ENCODE measurements around the gene KIAA1614.

- TF ChIP-seq TOX (CRISPR knock-in tag; IDR thresholded peaks at IDR 0.05; ENCODE audit: borderline replicate concordance) (no peak), PATZ1 (CRISPR knock-in tag; IDR thresholded peaks at IDR 0.05; ENCODE audit: borderline replicate concordance) (no peak), ZFP3 (CRISPR knock-in tag; IDR thresholded peaks at IDR 0.05) (no peak), CREB5 (CRISPR knock-in tag; IDR thresholded peaks at IDR 0.05; ENCODE audit: low read depth) (no peak), PPARA (CRISPR knock-in tag; IDR thresholded peaks at IDR 0.05; ENCODE audit: borderline replicate concordance) (no peak), RARB (CRISPR knock-in tag; IDR thresholded peaks at IDR 0.05) (no peak), CSRNP3 (CRISPR knock-in tag; IDR thresholded peaks at IDR 0.05) (no peak), ARNTL (CRISPR knock-in tag; IDR thresholded peaks at IDR 0.05; ENCODE audit: borderline replicate concordance, low read depth) (no peak), POU6F1 (CRISPR knock-in tag; IDR thresholded peaks at IDR 0.05; ENCODE audit: borderline replicate concordance, low read depth) (no peak), ZFP30 (CRISPR knock-in tag; IDR thresholded peaks at IDR 0.05) (no peak), ESRRG (CRISPR knock-in tag; IDR thresholded peaks at IDR 0.05) (no peak), SNAI2 (CRISPR knock-in tag; IDR thresholded peaks at IDR 0.05) (no peak)
These were observed 49.4 kb upstream of the KIAA1614 start for GRCh38 chr1:180863158-180863775.

Measured in SK-N-SH treated with all-trans-retinoic acid at 6 μM for 48 hours (cell line).